Measurements from ENCODE around the gene DNMT1.

DNA sequence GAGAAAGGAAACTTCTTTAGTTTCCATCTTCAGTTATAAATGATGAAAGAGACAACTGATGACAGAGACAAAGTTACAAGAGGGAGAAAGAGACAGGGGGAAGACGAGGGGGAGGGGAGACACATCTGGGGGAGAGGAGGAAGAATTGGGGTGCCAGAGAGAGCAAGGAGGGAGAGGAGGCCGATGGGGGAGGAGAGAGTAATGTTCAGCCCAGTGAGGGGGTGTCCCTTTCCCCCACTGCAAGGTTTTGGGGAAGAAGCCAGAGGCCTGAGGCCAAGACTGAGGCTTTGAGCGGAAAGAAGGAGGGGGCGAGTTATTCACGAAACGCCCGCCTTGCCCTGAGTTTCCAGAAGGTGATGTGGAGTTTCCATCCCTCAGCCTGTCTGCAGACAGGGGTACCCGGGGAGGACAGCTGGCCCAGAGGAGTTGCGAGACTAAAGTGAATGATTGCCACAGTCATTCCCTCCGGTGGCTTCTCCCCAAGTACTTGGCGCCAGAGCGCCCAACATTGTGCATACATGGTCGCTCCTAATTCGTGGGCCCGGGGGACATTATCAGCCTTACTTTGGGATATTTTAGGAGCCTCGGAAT is 89.1 kb downstream of the DNMT1 start:
- TF ChIP-seq, protein P1, sequence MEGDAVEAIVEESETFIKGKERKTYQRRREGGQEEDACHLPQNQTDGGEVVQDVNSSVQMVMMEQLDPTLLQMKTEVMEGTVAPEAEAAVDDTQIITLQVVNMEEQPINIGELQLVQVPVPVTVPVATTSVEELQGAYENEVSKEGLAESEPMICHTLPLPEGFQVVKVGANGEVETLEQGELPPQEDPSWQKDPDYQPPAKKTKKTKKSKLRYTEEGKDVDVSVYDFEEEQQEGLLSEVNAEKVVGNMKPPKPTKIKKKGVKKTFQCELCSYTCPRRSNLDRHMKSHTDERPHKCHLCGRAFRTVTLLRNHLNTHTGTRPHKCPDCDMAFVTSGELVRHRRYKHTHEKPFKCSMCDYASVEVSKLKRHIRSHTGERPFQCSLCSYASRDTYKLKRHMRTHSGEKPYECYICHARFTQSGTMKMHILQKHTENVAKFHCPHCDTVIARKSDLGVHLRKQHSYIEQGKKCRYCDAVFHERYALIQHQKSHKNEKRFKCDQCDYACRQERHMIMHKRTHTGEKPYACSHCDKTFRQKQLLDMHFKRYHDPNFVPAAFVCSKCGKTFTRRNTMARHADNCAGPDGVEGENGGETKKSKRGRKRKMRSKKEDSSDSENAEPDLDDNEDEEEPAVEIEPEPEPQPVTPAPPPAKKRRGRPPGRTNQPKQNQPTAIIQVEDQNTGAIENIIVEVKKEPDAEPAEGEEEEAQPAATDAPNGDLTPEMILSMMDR (IDR thresholded peaks at IDR 0.05), result no peak
- no peak for TF ChIP-seq POLR2A (IDR thresholded peaks at IDR 0.05)

Data from esophagus squamous epithelium (tissue), 4 donors.